HepG2 (cell line): ENCODE data around the gene DLX1.
"Not testable (repeated sequence)": the region's sequence is repeated elsewhere in the genome, so short reads cannot be mapped to it uniquely, and the experiment has no call there.

Source experiments
- ATF3 ChIP-seq: sonication (generic); formaldehyde crosslinking; IDR thresholded peaks from 2 replicates; pipeline ENCODE4 v1.4.0; 2020; ENCODE audit warnings: missing genetic modification reagents
- CBX1 ChIP-seq: IDR thresholded peaks from one replicate; pipeline ENCODE4 v1.6.1; 2016; ENCODE audit warnings: antibody characterized with exemption, low read depth
- DBP ChIP-seq: sonication (generic); formaldehyde crosslinking; IDR thresholded peaks from 2 replicates; pipeline ENCODE4 v1.4.0; 2020; ENCODE audit warnings: missing genetic modification reagents; ENCODE audit errors: not compliant biosample characterization
- DR1 ChIP-seq: sonication (generic); formaldehyde crosslinking; IDR thresholded peaks from 2 replicates; pipeline ENCODE4 v1.8.0; 2021; ENCODE audit warnings: mild to moderate bottlenecking, missing genetic modification reagents, inconsistent platforms
- NFYC ChIP-seq: IDR thresholded peaks from 2 replicates; pipeline ENCODE4 v1.6.1; 2016; ENCODE audit warnings: missing genetic modification reagents, missing compliant biosample characterization
- RXRA ChIP-seq: sonication (generic); formaldehyde crosslinking; IDR thresholded peaks from 2 replicates; pipeline ENCODE4 v1.5.1; 2020; ENCODE audit warnings: missing genetic modification reagents
- SRY ChIP-seq: sonication (generic); formaldehyde crosslinking; IDR thresholded peaks from 2 replicates; pipeline ENCODE4 v1.8.0; 2022; ENCODE audit warnings: mild to moderate bottlenecking, missing genetic modification reagents
- TCF7L2 ChIP-seq: IDR thresholded peaks from 2 replicates; pipeline ENCODE4 v1.6.1; 2011; ENCODE audit warnings: mild to moderate bottlenecking, low read depth, low read length, moderate library complexity
- ZFP1 ChIP-seq: IDR thresholded peaks from 2 replicates; pipeline ENCODE4 v1.6.1; 2016
- ZNF362 ChIP-seq: sonication (generic); formaldehyde crosslinking; IDR thresholded peaks from 2 replicates; pipeline ENCODE4 v1.4.0; 2020; ENCODE audit warnings: missing genetic modification reagents, mild to moderate bottlenecking, borderline replicate concordance
- ZNF446 ChIP-seq: sonication (generic); formaldehyde crosslinking; IDR thresholded peaks from 2 replicates; pipeline ENCODE4 v1.5.0; 2020; ENCODE audit warnings: mild to moderate bottlenecking, missing genetic modification reagents
- ZNF7 ChIP-seq: IDR thresholded peaks from 2 replicates; pipeline ENCODE4 v1.6.1; 2016; ENCODE audit warnings: missing biosample characterization, missing genetic modification reagents

- not testable (repeated sequence) for TF ChIP-seq ZFP1 (CRISPR knock-in tag); SRY; DBP (CRISPR knock-in tag); NFYC (CRISPR knock-in tag); ZNF446; ZNF362; ZNF7 (CRISPR knock-in tag); CBX1; TCF7L2; ATF3 (CRISPR knock-in tag); DR1 (CRISPR knock-in tag); RXRA (CRISPR knock-in tag)
These were observed 17.4 kb upstream of the DLX1 start for GRCh38 chr2:172067905-172068304.
